A673 (cell line): Measurements from ENCODE around the gene GOLM1. TPM values are rescaled to one million over a fixed set of nuclear protein-coding genes. Genes with fewer than 3 reads are reported as not detected.

Source experiments
- BruUV-seq: library from RNA; stranded (reverse); fragments of 400-500 nt; replicated peaks from 2 replicates; lab custom pipeline; 2021; lab: Mats Ljungman, UMichigan
- CTCF ChIA-PET: fragments of 300-600 bp; sonication (Branson Sonifier 250); formaldehyde crosslinking; loops from one replicate; lab custom pipeline; 2022; ENCODE audit warnings: antibody characterized with exemption; lab: Charles Lee
- POLR2A ChIA-PET: fragments of 300-600 bp; sonication (Branson Sonifier 250); formaldehyde crosslinking; loops from one replicate; lab custom pipeline; 2022; ENCODE audit warnings: antibody characterized with exemption; ENCODE audit not compliant: low non-redundant PET; lab: Charles Lee
- DNase-seq: peaks from one replicate; pipeline ENCODE4 v3.0.0-alpha.2; 2015; ENCODE audit warnings: low spot score
- H3K27ac ChIP-seq: fragments of 200-600 bp; sonication (generic); 2 replicates; pipeline ENCODE4 v1.5.1; 2016; ENCODE audit warnings: mixed run types, low read depth, mild to moderate bottlenecking, mixed read lengths, antibody characterized with exemption, low read length; ENCODE audit not compliant: poor library complexity, severe bottlenecking
- H3K27me3 ChIP-seq: fragments of 200-600 bp; sonication (generic); replicated peaks from 2 replicates; pipeline ENCODE4 v1.6.1; 2017; ENCODE audit warnings: mixed run types, low read depth, mild to moderate bottlenecking, mixed read lengths, antibody characterized with exemption, low read length; ENCODE audit not compliant: insufficient read depth, poor library complexity
- H3K36me3 ChIP-seq: fragments of 200-600 bp; sonication (generic); 2 replicates; pipeline ENCODE4 v1.6.1; 2016; ENCODE audit warnings: mixed run types, mild to moderate bottlenecking, mixed read lengths, antibody characterized with exemption, low read length; ENCODE audit not compliant: insufficient read depth, poor library complexity, severe bottlenecking
- H3K4me1 ChIP-seq: fragments of 200-600 bp; sonication (generic); 2 replicates; pipeline ENCODE4 v1.6.1; 2017; ENCODE audit warnings: mixed run types, mild to moderate bottlenecking, mixed read lengths, antibody characterized with exemption, low read length; ENCODE audit not compliant: insufficient read depth, poor library complexity, severe bottlenecking
- H3K4me3 ChIP-seq: fragments of 200-600 bp; sonication (generic); 2 replicates; pipeline ENCODE4 v1.5.1; 2016; ENCODE audit warnings: low read depth, mixed run types, mild to moderate bottlenecking, mixed read lengths, low read length; ENCODE audit not compliant: poor library complexity, severe bottlenecking
- H3K9me3 ChIP-seq: fragments of 200-600 bp; sonication (generic); 2 replicates; pipeline ENCODE4 v1.6.1; 2016; ENCODE audit warnings: mixed run types, low read depth, mild to moderate bottlenecking, mixed read lengths, antibody characterized with exemption, low read length; ENCODE audit not compliant: poor library complexity, severe bottlenecking
- CTCF ChIP-seq: fragments of 300-800, 200-600 bp; sonication (generic); conservative IDR thresholded peaks from 2 replicates; pipeline ENCODE4 v1.5.1; 2017; ENCODE audit warnings: low read depth, mild to moderate bottlenecking, antibody characterized with exemption, low read length, moderate library complexity, mixed read lengths
- EZH2 ChIP-seq: fragments of 200-600 bp; sonication (generic); IDR thresholded peaks from 2 replicates; pipeline ENCODE4 v1.6.1; 2017; ENCODE audit warnings: borderline replicate concordance, low read depth, mild to moderate bottlenecking, mixed read lengths, antibody characterized with exemption, low read length; ENCODE audit not compliant: poor library complexity, severe bottlenecking
- intact Hi-C: fragments of 100-400 bp; cut with micrococcal nuclease; formaldehyde crosslinking; loops from one replicate; pipeline ENCODE4 v1.10.0; 2022; ENCODE audit not compliant: unreplicated experiment
- total RNA-seq: library from RNA; stranded (reverse); gene quantifications from 2 replicates; pipeline ENCODE4 v1.2.3, GENCODE V29; 2021

GOLM1 gene
- total RNA-seq, 1 experiment from 2014 or later: 86.1 TPM

- DNase-seq: no peak
- no peak overlapping the region for H3K27ac ChIP-seq
- CTCF ChIA-PET: no interaction called here
- intact Hi-C loops: no loop called here
- H3K9me3 ChIP-seq: no peaks in the 10 kb centered on the region
- TF ChIP-seq CTCF (no peak), EZH2 (no peak)
- H3K4me1 ChIP-seq: no peaks in the 10 kb centered on the region
- H3K4me3 ChIP-seq: no peak overlapping the region
- POLR2A ChIA-PET: no interaction called here
- no peaks in the 10 kb centered on the region for H3K27me3 ChIP-seq
- BruUV-seq: no TSS peak
- peaks cover 41% of the 10 kb centered on the region for H3K36me3 ChIP-seq
Measured at GRCh38 chr9:86022687-86023266, 76.6 kb downstream of the GOLM1 start.

- TF ChIP-seq CTCF (no peak), EZH2 (no peak)
- BruUV-seq: no TSS peak
- POLR2A ChIA-PET: no interaction called here
Measured at GRCh38 chr9:86021166-86021565, 78.2 kb downstream of the GOLM1 start.

GRCh38 chr9:86020731-86021130 lies 78.6 kb downstream of the GOLM1 start:
- Histone ChIP-seq H3K27me3 (no peaks in the 10 kb centered on the region), H3K9me3 (no peaks in the 10 kb centered on the region), H3K4me3 (no peak overlapping the region), H3K36me3 (peaks cover 33% of the 10 kb centered on the region), H3K4me1 (no peaks in the 10 kb centered on the region), H3K27ac (no peak overlapping the region)
- POLR2A ChIA-PET: no interaction called here
- no peak for DNase-seq
- BruUV-seq: no TSS peak
- CTCF ChIA-PET: no interaction called here
- TF ChIP-seq CTCF (no peak), EZH2 (no peak)
- intact Hi-C loops: no loop called here

More at GRCh38 chr9:86021166-86021565, 78.2 kb downstream of the GOLM1 start:
- Histone ChIP-seq H3K4me3 (no peak overlapping the region), H3K27me3 (no peaks in the 10 kb centered on the region), H3K27ac (no peak overlapping the region), H3K9me3 (no peaks in the 10 kb centered on the region), H3K36me3 (peaks cover 36% of the 10 kb centered on the region), H3K4me1 (no peaks in the 10 kb centered on the region)
- intact Hi-C loops: no loop called here
- DNase-seq: no peak
- CTCF ChIA-PET: no interaction called here
